NCI-H146 (cell line): ENCODE measurements around the gene CROT.
A peak's percentile ranks its signal among the peaks of the same experiment; 100 is the strongest.

Source experiments
- DNase-seq: peaks from one replicate; lab custom pipeline; 2025; lab: John Stamatoyannopoulos, UW

The CROT gene

DNA sequence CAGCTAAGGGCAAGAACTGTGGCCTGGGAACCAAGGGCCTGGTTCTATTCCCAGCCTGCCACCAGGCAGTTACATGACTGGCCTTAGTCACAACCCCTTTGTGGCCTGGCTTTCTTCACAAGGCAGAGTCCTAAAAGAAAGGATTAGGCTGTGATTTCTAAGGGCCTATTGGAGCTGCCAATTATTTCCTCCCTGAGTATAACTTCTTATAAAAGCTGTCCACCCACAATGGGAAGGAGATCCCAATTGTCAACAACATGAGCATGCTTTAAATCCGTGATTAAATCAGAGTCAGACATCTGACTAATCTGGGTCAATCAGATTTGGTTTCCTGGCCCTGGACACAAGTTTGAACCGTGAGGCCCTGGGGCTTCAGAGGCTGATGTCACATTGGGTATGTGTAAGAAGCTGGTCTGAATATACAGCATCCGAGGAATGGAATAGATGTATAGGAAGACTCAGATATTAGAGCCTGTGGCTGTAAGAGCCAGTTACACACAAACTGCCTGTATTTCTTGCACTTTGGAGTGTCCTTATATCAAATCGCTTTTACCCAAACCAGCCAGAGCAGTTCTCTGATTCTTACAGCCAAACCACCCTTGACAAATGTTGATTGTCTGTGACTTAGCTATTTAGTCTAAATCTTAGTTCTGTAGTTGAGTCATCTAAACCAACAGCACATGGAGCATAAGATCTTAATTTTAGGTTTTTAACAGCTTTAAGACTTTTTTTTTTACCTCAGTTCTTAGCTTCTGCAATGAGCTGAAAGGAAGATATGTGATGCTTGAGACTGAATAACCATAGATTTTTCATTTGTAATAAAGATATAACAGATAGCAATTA is 68.7 kb downstream of the CROT start:
- no peak for DNase-seq

DNA sequence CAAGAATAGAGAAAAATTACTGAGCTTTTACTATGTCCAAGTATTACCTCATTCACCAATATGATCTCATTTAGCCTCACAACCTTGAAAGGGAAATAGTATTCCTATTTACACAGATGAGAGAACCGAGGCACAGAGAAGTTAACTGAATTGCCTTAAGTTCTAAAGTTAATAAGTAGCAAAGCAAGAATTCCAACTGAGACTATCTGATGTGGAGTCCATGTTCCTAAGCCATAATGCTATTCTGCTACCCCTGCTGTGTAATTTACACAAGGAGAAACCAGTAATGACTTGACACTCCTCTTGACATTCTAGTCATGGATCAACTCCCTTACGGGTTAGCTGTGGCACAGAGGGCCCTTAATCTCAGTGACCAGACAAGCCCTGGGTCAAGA is 69.3 kb downstream of the CROT start:
- DNase-seq = no peak

DNA sequence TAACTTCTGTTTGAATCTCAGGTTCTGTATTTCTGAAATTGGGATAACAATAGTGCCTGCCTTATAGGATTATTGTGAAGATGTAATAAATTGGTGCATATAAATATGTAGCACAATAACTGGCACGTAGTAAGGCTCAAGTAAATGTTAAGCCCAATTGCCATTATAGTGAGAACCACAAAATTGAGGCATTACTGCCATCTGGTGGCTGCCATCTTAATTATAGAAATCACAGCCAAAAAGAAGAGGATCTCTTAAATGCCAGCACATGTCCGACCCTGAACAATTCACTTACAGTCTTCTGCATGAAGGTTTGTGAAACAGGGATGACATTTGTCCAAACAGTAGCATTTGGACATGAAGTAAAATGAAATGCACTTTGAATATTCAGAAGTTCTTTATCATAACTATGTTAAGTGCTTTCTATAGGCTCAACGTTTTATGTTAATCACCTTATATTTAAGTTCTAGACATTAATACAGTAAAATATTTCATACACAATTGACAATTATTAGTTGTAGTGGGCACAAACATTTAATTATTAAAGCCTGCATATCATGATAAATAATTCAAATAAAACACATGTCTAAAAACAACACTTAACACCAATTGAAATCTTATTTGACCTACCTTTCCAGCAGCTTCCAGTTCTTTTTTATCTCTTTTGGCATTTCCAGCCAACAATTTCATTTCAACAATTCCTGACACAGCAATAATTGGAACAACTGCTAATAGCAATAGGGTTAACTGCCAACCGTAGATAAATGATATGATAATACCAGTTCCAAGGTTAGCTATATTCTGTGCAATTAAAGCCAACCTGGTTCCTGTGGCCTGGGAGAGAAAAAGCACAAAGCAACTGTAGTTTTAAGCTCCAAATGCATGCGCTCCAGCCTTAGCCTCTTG is 71.5 kb downstream of the CROT start:
- peak; percentile 39 for DNase-seq

DNA sequence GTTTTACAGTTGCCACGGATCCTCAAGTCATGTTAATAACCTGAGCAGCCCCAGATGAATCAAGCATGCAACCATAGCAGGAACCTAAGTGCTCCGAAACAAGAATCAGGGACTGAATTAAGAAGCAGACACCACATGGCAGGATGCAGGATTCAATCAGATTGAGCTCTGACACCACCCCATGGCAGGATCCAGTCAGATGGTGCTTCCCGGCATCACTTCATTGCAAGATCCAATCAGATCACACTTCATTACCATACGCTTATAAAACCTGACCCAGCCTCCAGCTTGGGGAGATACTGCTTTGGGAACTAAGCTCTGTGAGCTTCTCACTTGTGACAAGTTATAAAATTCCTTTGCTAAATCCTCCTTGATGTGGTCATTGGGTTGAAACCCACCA is 74.7 kb downstream of the CROT start:
- DNase-seq = no peak

DNA sequence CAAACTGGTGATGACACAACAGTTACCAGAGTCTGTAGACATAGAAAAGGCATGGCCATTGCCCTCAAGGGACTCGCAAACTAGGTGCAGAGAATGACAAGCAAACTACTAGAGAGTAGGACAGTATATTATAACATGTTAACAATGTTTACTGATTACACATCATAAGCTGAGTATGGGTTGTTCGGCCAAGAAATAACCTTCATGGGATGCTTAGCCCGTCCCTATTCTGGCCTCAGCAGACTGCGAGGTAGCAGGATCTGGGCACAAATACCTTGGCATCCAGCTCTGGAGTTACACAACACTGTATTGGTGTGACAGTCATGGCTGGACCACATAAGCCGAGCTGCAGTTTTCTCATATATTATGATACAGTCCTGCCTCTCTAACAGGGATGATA is 78.6 kb downstream of the CROT start:
- DNase-seq = no peak

DNA sequence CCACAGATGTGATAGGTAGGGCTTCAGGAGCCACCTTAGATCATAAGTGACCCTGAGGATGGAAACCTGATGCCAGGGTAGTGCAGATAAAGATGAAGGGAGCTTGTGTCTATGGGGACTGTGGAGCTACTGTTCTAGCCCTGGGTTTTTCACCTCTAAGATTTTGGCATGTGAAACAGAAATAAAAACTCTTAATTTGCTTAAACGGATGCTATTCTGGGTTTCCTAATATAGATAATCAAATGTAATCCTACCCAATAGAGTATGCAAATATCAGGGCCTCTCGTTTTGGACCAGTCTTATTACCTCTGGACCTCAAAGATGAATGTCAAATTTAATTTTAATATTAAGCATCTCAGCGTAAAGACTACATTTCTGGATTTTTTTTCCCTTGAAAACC is 80.7 kb downstream of the CROT start:
- no peak for DNase-seq

DNA sequence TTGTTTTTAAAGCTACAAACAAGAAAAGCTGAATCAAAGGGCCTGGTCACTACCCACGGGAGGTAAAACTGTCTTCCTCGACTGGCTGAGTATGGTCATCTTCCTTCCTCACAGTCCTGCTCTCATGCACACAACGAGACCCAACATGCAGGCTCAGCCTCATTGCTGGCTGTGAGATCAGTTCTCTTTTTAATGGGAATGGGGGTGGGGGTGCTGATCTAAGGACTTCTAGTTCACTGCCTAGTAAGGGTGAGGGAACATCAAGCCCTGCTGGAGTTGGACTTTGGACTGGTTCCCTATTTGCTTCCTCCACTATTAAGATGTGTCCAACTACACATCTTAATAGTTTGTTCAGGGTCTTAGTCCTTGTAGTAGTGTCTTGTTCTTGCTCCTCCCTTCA is 81.8 kb downstream of the CROT start:
- no peak for DNase-seq

DNA sequence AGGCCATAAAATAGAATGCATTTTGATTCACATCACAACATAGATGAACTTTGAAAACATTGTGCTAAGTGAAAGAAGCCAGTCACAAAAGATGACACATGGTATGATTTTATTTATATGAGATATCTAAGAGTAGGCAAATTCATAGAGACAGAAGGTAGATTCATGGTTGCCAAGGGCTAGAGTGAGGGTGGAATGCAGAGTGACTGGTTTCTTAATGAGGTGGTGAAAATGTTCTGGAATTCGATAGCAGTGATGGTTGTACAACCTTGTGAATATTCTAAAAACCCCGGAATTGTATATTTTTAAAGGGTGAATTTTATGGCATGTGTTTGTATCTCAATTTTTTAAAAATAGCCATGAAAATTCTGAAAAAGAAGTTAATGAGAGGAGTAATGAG is 87.1 kb downstream of the CROT start:
- no peak for DNase-seq

DNA sequence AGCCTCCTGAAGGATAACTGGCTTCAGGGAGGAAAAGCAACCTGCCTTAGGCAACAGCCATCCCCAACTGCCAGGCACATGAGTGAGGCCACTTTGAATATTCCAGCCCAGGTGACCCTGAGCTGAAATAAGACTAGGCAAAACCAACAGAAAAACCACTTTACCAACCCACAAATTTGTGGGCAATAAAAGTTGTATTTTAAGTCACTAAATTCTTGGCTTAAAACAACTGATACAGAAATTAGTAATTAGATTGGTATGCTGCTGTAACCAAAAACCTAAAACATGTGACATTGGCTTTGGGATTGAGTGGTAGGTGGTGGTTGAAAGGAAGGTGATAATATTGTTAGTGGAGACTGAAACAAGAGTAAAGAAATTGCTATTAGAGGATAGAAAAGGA is 90.1 kb downstream of the CROT start:
- no peak for DNase-seq

DNA sequence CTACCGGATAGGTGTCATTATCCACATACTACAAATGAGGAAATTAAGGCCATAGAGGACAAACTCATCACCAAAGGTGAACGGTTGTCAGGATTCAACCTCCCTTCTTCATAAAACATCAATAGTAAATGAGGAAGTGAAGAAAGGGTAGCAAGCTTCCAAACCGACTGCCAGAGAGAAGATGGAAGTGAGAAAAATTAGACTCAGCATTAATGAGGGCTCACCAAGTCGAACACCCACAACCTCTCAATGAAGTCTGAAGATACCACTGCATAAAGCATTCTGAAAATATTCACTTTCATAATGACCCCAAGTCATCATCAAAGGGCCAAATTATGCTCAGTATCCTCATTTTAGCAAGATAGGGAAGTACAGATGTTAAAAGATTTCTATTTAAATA is 100.4 kb downstream of the CROT start:
- no peak for DNase-seq

DNA sequence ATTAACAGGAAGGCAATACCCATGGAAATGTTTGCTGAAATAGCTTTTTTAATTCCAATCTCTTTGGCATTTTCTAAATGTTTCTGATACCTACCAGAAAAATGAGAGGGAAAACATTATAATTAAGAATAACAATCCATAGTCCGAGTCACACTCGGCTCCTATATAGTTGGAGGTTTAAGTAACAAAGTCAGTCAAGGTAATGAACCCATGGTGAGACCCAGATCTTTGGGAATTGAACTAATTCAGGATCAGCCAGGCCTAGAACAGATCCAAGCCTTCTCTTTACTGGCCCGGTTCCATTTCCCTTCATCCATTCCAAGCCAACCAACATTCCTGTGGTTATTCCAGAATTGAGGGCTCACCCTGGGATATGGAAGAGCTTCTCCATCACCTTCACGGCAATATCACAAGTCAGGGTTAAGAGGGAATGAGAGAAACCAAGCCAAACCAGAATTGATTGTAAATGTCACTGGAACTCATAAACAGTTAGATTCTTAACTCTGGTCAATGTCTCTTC is 101.7 kb downstream of the CROT start:
- no peak for DNase-seq

DNA sequence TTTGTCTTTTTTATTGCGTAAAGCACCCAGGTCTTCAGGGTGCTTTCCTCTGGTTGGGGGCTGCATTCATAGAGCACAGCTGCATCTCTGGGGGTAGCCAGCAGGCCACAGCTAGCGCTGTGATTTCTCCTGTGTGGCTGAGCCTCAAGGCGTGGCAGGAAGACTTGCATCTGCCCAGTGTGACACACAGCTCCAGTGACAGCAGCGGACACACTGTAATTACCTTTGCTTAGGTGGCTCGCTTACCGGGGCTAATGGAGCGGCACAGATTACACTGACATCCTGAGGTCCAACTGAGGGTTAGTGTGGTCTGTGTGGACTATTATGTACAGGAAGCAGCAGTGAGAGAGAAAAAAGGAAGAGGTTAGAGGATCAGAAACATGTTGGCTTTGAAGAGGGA is 102.9 kb downstream of the CROT start:
- DNase-seq = peak; percentile 86
